Uterus (tissue), 4 donors: ENCODE data around the gene IKBKG. TPM values are rescaled to one million over a fixed set of nuclear protein-coding genes. Genes with fewer than 3 reads are reported as not detected.
"Not testable (repeated sequence)": the region's sequence is repeated elsewhere in the genome, so short reads cannot be mapped to it uniquely, and the experiment has no call there.

Experiments
- DNase-seq, 2 donors: peaks; one replicate each; pipeline ENCODE4 v3.0.0-alpha.2; 2019 to 2020
- H3K27ac ChIP-seq, 2 donors: fragments of 200-600 bp; sonication (generic); 1 replicate in 1 of 2; 2 replicates in 1 of 2; pipeline ENCODE4 v1.5.1; 2016 to 2018
- H3K27me3 ChIP-seq, 2 donors: fragments of 200-600 bp; sonication (generic); one replicate each; pipeline ENCODE4 v1.5.1; 2018 to 2019; ENCODE audit warnings: control low read depth in 1 of 2
- H3K36me3 ChIP-seq, 2 donors: fragments of 200-600 bp; sonication (generic); one replicate each; pipeline ENCODE4 v1.5.1; 2019; ENCODE audit warnings: control low read depth in 1 of 2
- H3K4me1 ChIP-seq, 2 donors: fragments of 200-600 bp; sonication (generic); one replicate each; pipeline ENCODE4 v1.5.1; 2018 to 2019; ENCODE audit warnings: control low read depth in 1 of 2
- H3K4me3 ChIP-seq, 2 donors: fragments of 200-600 bp; sonication (generic); 1 replicate in 1 of 2; 2 replicates in 1 of 2; pipeline ENCODE4 v1.5.1; 2018 to 2019; ENCODE audit warnings: mild to moderate bottlenecking in 1 of 2
- H3K9me3 ChIP-seq, 2 donors: fragments of 200-600 bp; sonication (generic); one replicate each; pipeline ENCODE4 v1.5.1; 2019; ENCODE audit warnings: control low read depth in 1 of 2
- intact Hi-C: fragments of 100-400 bp; cut with DNase I; formaldehyde crosslinking; loops from one replicate; pipeline ENCODE4 v1.15.1; 2023; ENCODE audit warnings: low total_unique reads
- small RNA-seq: library from RNA; depleted of rRNA; stranded (forward); fragments of <200 nt; gene quantifications from one replicate; pipeline ENCODE3, GENCODE V24; 2016
- total RNA-seq, 4 donors: library from RNA; depleted of rRNA in 3 of 4; stranded (reverse); fragments of >200 nt in 3 of 4; gene quantifications; one replicate each; pipeline versions ENCODE4 v1.1.0 to v1.2.4, GENCODE V29; 2014 to 2023
- donor health status: DM: yes; HTN: yes; CAD: no.

The IKBKG gene
- total RNA-seq, 4 donors from 2014 or later = 2.6 to 30.0 (median 18.3) TPM

- DNase-seq, intact Hi-C loops, H3K27ac ChIP-seq, H3K27me3 ChIP-seq, H3K36me3 ChIP-seq, H3K4me3 ChIP-seq, H3K9me3 ChIP-seq, H3K4me1 ChIP-seq: not testable (repeated sequence)
These were observed 66.2 kb downstream of the IKBKG start for GRCh38 chrX:154613586-154613985.

Small RNA genes within 50 kb of the gene (small RNA-seq; reads per million reads assigned to genes)
- gene AC244090.1 = not detected

Other genes with a start within 250 kb of the IKBKG start
- 1,000 to 10,000 TPM; 1,067 to 4,271 (median 2,911) TPM for gene FLNA, start 173.0 kb upstream of the IKBKG start, total RNA-seq
- 100 to 1,000 TPM in 1 of 4 donors, 10 to 100 TPM in 3; 13.6 to 118 (median 44.4) TPM for gene EMD, start 168.3 kb upstream of the IKBKG start, total RNA-seq
- gene RPL10, start 149.2 kb upstream of the IKBKG start, total RNA-seq = 1,000 to 10,000 TPM; 2,407 to 9,172 (median 4,014) TPM
- gene DNASE1L1, start 138.4 kb upstream of the IKBKG start, total RNA-seq = 10 to 100 TPM; 10.2 to 31.8 (median 21.2) TPM
- gene TAFAZZIN, start 136.1 kb upstream of the IKBKG start, total RNA-seq = 10 to 100 TPM; 15.3 to 62.3 (median 20.5) TPM
- 10 to 100 TPM in 3 of 4 donors, 1 to 10 TPM in 1; 5.1 to 71.3 (median 42.1) TPM for gene ATP6AP1, start 118.9 kb upstream of the IKBKG start, total RNA-seq
- gene GDI1, start 110.5 kb upstream of the IKBKG start, total RNA-seq = 100 to 1,000 TPM in 3 of 4 donors, 10 to 100 TPM in 1; 100.0 to 175 (median 135) TPM
- 10 to 100 TPM; 16.4 to 48.8 (median 28.3) TPM for gene FAM50A, start 103.5 kb upstream of the IKBKG start, total RNA-seq
- gene PLXNA3, start 89.3 kb upstream of the IKBKG start, total RNA-seq = 100 to 1,000 TPM in 1 of 4 donors, 10 to 100 TPM in 1, 1 to 10 TPM in 2; 2.1 to 102 (median 8.6) TPM
- gene LAGE3, start 68.3 kb upstream of the IKBKG start, total RNA-seq = 10 to 100 TPM in 2 of 4 donors, 1 to 10 TPM in 1, not detected in 1; 4.7 to 19.4 (median 13.1) TPM
- 10 to 100 TPM; 14.7 to 36.3 (median 29.5) TPM for gene UBL4A, start 61.0 kb upstream of the IKBKG start, total RNA-seq
- 10 to 100 TPM in 3 of 4 donors, 1 to 10 TPM in 1; 9.1 to 62.8 (median 32.7) TPM for gene SLC10A3, start 57.0 kb upstream of the IKBKG start, total RNA-seq
- gene FAM3A, start 31.4 kb upstream of the IKBKG start, total RNA-seq = 10 to 100 TPM in 2 of 4 donors, 1 to 10 TPM in 2; 5.1 to 55.9 (median 15.4) TPM
- gene G6PD, start 774 bp upstream of the IKBKG start, total RNA-seq = 10 to 100 TPM; 15.5 to 69.6 (median 23.8) TPM
- not detected for gene CTAG1A, start 37.5 kb downstream of the IKBKG start, total RNA-seq
- under 1 TPM in 1 of 4 donors, not detected in 3; 0.46 TPM for gene CTAG1B, start 71.7 kb downstream of the IKBKG start, total RNA-seq
- gene CTAG2, start 106.0 kb downstream of the IKBKG start, total RNA-seq = not detected
- 10 to 100 TPM in 1 of 4 donors, 1 to 10 TPM in 3; 2.9 to 34.1 (median 7.2) TPM for gene GAB3, start 203.5 kb downstream of the IKBKG start, total RNA-seq
- 10 to 100 TPM in 2 of 4 donors, 1 to 10 TPM in 2; 6.4 to 36.4 (median 19.1) TPM for gene DKC1, start 215.2 kb downstream of the IKBKG start, total RNA-seq